A549 treated with Mapracorat at 1 μM for 4 hours (cell line): ENCODE results near the gene FAM156B. TPM values are rescaled to one million over a fixed set of nuclear protein-coding genes. Genes with fewer than 3 reads are reported as not detected.

Experiments
- total RNA-seq: library from RNA; stranded (reverse); fragments of 200-300 nt; extraction: Qiagen RNA extraction; gene quantifications from 5 replicates; pipeline ENCODE4 v1.2.3, GENCODE V29; 2022

The FAM156B gene, protein sequence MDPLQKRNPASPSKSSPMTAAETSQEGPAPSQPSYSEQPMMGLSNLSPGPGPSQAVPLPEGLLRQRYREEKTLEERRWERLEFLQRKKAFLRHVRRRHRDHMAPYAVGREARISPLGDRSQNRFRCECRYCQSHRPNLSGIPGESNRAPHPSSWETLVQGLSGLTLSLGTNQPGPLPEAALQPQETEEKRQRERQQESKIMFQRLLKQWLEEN
- total RNA-seq: 10.5 to 18.4 TPM (median 11.8 TPM) in 5 replicates

DNA sequence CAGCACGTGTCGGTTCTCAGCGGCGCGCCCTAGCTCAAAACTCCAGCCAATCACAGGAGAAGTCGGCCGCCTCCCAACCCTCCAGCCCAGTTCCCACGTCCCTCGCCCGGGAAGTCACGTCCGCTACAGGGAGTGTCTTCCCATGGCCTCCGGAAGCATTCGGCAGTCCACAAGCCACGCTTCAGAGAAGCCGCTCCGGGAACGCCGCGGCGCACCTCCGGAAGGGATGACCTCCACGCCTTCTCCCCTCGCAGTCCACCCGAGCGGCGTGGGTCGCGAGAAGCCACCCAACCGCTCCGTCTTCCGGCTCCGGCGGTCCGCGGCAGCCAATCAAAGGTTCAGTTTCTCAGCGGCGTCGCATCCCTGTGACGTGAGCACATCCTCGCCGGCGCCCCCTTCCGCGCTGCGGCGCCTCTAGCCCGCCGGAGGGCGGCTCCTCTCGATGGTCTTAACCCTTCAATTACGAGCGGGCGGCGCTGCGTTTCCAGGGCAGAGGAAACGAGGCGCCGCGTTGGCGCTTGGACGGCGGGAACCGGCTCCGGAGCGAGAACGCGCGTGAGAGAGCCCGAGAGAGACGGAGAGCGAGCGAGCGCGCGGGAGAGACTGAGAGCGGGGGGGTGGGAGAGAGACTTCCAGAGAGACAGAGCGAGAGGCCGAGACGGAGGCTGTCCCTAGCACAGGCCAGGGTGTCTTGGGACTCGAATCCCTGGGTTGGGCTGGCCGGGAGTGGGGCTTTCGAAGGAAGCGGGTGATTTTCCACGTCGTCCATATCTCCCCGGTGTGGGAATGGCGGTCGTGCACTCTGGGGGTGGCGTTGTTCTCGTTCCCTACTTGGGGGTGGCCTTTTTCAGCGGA lies at the start of gene FAM156B:
FAM156B (plus strand) TSS at position 476 of the 855 bp plus-strand sequence. CDS start 9,896 bp downstream, outside the sequence.

DNA sequence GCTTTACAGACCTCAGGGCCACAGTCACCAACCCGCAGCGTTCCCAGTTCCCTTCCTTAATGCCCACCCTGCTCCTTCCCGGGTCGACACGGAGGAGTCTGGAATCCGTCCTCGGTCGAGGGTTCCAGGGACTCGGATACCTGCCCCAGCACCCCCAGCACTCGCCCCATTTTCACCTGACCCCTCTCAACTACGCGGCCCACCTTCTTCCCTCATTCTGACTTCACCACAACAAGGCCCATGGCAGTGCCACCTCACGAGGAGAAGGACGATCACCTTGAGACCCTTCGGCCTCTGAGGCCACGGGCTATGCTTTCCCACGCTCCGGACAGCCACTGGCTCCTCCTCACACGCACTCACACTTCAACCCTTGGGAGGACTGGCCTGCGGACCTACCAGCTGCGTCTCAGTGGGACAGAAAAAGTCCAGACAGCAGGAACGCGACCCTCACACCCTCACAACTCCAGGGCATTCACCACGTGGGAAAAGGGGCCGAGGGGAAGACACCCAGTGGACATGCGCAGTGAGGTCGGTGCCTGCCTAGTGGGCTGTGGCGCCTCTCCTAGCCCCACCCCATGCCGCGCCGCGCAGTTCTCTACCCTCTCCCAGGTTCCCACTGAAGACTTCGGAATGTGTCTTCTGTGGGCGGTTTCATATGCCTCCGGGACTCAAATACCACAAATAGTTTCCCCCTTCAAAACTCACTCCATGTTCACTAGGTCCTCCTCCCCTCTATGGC lies 29.4 kb upstream of the FAM156B start, which contains the start of gene XAGE3:
XAGE3 (minus strand) TSS at position 474 of the 739 bp plus-strand sequence. CDS start 950 bp downstream, outside the sequence.

Other genes starting within 250 kb of the FAM156B start
- not detected in 5 replicates for gene SSX7, start 242.4 kb upstream of the FAM156B start, total RNA-seq
- not detected in 5 replicates for gene SSX2, start 190.2 kb upstream of the FAM156B start, total RNA-seq
- gene SSX2B, start 146.1 kb upstream of the FAM156B start, total RNA-seq: not detected in 5 replicates
- not detected in 5 replicates for gene SPANXN5, start 99.9 kb upstream of the FAM156B start, total RNA-seq
- not detected in 5 replicates for gene XAGE5, start 86.0 kb upstream of the FAM156B start, total RNA-seq
- gene XAGE3, start 29.2 kb upstream of the FAM156B start, total RNA-seq: not detected in 5 replicates
- 12.1 to 18.2 TPM (median 12.6 TPM) in 5 replicates for gene FAM156A, start 61.2 kb downstream of the FAM156B start, total RNA-seq
- 0.03 TPM in 1 of 5 replicates, not detected in the others for gene GPR173, start 151.5 kb downstream of the FAM156B start, total RNA-seq
- gene TSPYL2, start 185.0 kb downstream of the FAM156B start, total RNA-seq: 20.7 to 22.3 TPM (median 21.9 TPM) in 5 replicates
- 1.4 to 2.1 TPM (median 1.7 TPM) in 5 replicates for gene KANTR, start 196.8 kb downstream of the FAM156B start, total RNA-seq